GM19239 (cell line): ENCODE results near the gene C19orf85.

Experiments
- DNase-seq: peaks from one replicate; pipeline ENCODE4 v3.0.0; 2011; ENCODE audit warnings: low spot score; ENCODE audit not compliant: insufficient read length
- FAIRE-seq: peaks from 2 replicates; lab custom pipeline; 2011; peaks lifted over from hg19 to GRCh38; lab: Jason Lieb, UNC

The C19orf85 gene

GRCh38 chr19:55479451-55480230 lies 15.1 kb upstream of the C19orf85 start:
- DNase-seq (no peak), FAIRE-seq (no peak)

DNA sequence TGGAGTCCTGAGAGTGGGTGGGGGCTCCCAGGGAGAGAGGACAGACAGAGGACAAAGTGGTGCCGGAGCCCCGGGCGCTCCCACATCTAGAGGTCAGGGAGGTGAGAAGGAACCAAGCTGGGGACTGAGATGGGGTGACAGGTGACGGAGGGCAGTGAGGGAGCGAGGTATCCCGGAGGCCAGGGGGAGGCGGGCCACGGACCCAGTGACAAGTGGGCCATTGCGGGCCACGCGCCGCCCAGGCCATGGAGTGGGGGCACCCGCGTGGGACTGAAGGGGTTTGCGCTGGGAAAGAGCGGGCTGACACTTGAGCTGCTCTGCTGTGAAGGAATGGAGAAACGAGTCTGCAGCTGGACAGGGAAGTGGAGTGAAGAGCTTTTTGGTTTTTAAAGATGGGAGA lies 14.5 kb upstream of the C19orf85 start:
- no peak for FAIRE-seq
- DNase-seq, result no peak

DNA sequence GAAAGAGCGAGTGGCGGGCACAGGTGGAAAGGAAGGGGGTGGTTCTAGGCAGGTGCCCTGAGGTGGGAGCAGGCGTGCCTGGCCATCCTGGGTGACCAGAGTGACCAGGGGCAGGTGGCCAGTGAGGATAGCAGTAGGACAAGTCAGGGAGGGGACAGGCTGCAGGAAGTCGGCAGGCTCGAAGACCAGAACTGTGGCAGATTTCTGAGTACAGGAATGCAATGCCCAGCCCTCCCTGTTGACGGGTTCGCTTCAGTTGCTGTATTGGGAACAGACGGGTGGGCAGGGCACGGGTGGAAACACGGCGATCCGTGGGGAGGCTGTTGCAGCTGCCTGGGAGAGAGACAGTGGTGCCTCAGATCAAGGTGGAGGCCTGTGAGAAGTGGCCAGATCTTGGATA lies 13.8 kb upstream of the C19orf85 start:
- DNase-seq (no peak), FAIRE-seq (no peak)

DNA sequence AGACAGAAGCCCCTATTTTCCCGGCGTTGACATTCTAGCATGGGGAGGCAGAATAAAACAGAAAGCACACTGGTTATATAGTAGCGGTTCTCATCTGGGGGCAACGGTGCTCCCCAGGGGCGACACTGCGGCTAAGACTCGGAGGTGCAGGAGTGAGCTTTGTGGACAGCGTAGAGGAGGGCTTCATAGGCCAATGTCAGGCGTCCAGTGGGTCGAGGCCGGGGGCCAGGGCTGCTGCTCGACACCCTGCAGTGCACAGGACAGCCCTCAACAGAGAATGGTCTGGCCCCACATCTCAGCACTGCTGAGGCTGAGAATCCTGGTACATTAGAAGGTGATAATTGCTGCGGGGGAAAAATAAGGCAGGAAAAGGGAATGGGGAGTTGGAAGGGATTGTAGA lies 13.4 kb upstream of the C19orf85 start:
- no peak for DNase-seq
- no peak for FAIRE-seq

DNA sequence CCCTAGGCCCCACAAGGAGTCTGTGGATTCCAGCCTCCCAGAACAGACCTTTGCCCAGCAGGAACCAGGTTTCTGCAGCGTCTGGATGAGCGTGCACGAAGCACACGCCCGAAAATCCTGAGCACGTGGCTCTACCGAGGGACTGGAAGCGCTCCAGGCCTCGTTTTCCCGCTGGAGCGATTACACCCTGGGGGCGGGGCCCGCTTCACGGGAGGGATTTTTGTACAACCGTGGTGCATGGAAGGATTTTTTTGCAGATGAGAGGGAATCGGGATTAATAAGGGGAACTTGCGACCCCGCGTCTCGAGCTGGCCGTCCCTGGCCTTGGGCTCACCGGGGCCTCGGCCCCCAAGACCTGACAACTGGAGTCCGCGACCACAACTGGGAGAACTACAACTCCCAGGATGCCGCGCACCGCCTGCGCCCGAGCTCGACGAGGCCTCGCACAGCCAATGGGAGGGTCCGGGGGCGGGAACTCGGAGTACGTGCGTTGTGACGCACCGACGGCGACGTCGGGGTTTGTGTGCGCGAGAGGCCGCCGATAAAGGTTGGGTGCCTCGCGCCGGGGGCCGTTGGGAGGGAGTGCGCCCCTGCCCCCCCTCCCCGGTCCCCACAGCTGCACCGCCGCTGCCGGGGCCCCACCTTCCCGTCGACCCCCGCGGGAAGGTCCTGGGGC lies 11.7 kb upstream of the C19orf85 start, which contains the start of gene ZNF628:
TSS of gene ZNF628 (plus strand) at position 518 of the 676 bp plus-strand sequence. CDS start 3,294 bp downstream, outside the sequence.
- FAIRE-seq (peak; percentile 85), DNase-seq (peak; percentile 100)

- DNase-seq (no peak), FAIRE-seq (no peak)
These were observed 10.0 kb upstream of the C19orf85 start for GRCh38 chr19:55474269-55475265.

DNA sequence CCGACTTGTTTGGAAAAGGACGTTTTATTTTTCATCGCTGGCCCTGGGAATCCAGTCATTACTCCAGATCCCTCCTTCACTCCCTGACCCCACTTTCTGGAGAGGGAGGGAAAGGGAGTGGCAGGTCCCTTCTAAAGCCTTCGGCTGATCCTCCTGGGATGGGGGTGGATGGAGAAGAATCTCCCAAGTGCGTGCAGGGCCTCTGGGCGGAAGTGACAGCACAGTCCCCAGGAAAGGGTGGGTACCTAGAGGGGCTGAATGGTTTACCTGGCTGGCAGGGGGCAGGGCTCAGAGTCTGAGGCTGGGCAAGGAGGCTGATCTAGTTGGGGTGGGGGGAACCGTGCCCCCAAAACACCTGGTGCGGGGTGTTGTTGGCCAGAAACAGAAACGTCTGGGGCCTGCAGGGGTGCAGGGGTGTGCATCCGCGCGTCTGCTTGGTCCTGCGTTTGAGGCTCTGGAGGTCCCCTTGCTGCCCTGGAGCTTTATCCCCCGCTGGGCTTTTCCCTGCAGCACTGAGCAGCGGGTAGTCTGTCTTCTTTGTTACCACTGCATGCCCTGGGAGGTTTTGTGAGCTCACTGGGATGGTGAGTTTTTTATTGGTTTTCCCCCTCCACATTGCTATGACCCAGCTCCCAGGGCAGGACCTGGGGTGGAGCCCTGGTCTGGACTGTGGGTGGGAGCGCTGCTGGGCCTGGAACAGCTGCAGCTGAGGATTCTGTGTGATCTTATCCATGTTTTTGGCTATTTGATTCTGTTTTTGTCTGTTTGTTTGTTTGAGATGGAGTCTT lies 8.9 kb upstream of the C19orf85 start:
- DNase-seq, result no peak
- no peak for FAIRE-seq

DNA sequence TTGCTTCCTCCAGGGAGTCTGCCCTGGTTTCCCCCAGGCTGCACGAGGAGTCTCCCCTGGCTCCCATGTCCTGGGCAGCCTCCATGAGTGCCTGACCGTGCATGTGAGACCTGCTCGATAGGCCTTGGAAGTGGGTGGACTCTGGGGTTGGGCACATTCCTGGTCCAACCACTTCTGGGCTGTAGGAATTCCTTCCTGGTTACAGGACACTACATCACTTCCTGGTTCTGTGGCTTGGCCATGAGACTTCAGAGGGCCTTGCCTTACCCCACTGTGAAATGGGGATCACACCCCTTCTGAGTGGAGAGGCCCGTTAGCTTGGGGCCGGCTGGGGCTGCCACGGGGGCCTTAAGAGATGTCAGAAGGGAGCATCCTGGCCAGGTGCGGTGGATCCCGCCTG lies 7.9 kb upstream of the C19orf85 start:
- no peak for FAIRE-seq
- no peak for DNase-seq

DNA sequence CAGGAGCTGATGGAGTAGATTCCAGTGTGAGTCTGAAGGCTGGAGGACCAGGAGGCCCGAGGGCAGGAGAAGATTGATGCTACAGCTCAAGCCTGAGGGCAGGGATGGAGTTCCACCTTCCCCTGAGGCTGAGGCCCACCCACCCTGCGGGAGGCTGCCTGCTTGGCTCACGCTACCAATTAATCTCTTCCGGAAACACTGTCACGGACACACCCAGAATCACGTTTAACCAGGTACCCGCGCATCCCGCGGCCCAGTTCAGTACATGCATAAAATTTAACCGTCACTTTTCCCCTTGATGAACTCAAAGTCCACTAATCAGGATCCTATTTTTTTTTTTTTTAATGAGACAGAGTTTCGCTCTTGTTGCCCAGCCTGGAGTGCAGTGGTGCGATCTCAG lies 6.7 kb upstream of the C19orf85 start:
- DNase-seq (no peak), FAIRE-seq (no peak)

DNA sequence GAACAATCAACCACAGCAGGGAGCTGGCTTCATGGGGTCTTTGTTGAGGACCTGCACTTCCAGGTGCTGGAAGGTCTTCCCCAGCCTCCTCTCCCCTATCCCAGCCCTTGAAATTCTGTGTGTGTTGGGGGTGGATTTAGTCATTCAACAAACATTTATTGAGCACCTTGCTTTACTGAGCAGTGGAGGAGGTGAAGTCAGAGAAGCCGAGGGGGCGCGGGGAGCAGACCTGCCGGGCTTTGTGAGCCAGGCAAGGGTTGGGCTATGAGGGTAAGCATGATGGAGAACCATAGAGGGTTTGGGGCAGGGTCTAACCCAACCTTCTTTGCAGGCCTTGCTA lies 3.5 kb upstream of the C19orf85 start:
- DNase-seq (no peak), FAIRE-seq (no peak)

DNA sequence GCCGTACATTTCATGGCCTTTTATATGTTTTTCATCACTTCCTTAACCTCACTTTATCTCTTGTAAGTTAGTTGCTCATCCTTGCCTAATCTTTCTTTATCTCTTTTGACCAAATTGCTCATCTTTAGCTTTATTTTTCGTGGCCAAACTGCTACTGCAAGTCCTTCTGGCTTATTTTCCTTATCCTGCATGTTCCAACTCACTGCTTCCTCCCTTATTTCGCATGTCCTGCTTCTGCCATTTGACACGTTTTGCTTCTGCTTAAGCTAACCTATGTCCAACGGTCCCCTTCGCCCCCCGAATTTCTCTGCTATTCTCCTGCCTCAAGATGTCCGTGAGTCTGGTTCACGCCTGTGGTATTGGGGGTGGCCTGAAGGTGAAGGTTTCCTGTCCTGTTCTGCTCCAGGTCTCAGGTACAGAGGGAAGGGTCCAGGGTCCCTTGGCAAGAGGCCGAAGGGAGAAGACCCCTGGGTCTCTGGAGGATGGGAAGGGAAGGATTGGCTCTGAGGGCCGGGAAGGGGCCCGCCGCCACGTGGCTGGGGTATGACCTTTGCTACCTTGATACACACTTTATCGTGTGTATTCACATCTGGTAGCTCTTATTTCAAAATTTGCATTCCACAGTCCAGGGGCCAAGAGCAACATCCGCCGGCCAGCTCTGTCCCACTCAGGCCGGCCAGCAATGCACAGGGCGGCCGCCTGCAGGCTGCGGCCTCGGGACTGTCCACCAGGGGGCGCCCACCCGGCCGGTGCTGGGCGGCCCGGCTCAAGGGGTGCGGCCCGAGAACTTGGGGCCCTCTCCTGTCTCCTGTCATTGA lies 2.9 kb upstream of the C19orf85 start:
- peak; percentile 47 for FAIRE-seq
- peak; percentile 78 for DNase-seq

- no peak for FAIRE-seq
- DNase-seq, result no peak
These were observed 1.7 kb upstream of the C19orf85 start for GRCh38 chr19:55466241-55466614.

DNA sequence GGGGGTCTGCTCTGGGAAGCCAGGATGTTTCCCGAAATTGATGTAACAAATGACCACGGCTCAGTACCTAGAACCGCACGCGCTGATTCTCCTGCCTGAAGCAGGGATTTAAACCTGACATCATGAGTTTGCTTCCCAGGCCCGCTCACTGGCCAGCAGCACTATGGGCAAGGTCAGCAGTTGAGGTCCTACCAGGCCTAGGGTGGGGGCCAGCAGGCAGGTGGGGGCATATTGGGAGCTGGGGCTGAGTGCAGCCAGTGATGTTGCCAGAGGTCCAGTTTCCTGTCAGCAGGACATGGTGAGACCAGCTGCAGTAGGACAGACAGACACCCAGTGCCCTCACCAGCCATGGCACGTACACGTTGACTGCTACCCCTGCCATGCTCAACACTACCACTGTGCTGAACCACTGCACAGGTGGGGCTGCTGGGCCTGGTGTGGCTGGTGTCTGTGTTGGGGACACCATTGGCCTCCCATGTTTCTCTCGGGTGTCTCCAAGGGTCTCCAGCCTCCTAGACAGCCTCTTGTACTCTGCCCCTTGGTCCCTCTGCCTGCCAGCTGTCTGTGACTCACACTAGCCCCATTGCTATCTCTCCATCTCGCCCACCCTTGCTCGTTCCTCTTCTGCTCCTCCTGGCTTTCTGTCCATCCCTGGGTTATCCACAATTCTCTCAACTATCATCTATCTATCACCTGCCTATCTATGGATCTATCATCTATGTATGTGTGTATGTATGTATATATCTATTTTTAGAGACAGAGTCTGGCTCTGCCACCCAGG lies 1.1 kb upstream of the C19orf85 start:
- FAIRE-seq (no peak), DNase-seq (no peak)

GRCh38 chr19:55464039-55464661 lies 401 bp downstream of the C19orf85 start:
- DNase-seq (no peak), FAIRE-seq (no peak)

DNA sequence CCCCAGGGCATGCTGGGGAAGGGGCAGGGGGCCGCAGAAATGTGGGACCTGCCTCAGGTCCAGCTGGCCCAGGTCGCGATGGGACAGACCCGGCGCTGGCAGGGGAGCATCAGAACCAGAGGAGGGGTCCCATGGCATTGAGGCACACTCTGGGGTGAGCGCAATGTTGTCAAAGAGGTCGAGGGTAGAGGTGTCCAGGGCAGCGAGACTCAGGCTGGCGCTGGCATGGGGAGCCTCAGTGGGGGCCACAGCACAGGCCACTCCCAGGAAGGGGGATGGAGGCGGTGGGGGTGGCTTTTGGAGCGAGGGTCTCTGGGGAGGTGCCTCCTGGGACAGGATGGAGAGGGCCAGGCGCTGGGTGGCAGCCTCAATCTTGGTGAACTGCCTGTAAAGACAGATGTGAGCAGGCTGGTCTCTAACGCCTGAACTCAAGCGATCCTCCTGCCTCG lies 944 bp downstream of the C19orf85 start:
- DNase-seq, result no peak
- FAIRE-seq, result no peak

GRCh38 chr19:55462722-55463121 lies 1.8 kb downstream of the C19orf85 start:
- DNase-seq, result no peak
- no peak for FAIRE-seq

- FAIRE-seq, result no peak
- no peak for DNase-seq
These were observed 2.5 kb downstream of the C19orf85 start for GRCh38 chr19:55461974-55462626.
